ENCODE results near the gene ADGRG6.

Gene ADGRG6

DNA sequence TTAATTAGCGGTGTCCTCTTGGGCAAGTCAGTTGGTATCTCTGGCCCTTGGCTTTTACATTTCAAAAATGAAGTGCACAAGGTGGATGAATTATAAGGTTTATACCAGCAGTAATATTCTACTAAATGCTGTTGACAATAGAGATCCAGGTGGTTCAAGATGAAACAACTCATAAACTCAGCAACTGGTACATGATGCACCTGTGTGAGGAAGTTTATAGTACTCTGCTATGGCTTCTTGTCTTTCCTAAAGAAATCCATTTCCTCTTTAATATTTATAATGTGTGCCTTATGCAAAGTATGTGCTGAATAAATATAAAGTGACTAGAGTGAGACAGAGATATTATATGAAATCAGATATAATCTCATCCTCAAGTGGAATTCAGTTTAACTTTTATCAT, 48.5 kb downstream of the ADGRG6 start:
- no peak for DNase-seq

GRCh38 chr6:142353690-142354089, 51.9 kb downstream of the ADGRG6 start:
- DNase-seq: no peak

DNA sequence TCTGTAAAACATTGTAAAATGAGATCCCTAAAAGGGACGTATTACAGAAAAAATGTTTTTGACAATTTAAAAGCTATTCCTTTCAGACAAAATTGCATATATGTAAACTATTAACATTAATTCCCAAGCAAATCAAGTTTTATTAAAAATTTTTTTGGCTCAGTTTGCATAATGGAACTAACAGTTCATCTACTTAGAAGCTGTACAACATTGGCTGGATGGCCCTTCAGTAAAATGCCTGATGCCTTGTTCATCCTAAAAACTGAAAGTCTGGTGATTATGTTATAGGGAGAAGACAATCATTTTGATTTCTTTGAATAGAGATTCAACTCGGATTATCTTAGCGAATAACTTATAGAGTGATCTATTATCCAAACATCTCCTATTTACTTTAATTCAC, 52.8 kb downstream of the ADGRG6 start:
- no peak for DNase-seq

DNA sequence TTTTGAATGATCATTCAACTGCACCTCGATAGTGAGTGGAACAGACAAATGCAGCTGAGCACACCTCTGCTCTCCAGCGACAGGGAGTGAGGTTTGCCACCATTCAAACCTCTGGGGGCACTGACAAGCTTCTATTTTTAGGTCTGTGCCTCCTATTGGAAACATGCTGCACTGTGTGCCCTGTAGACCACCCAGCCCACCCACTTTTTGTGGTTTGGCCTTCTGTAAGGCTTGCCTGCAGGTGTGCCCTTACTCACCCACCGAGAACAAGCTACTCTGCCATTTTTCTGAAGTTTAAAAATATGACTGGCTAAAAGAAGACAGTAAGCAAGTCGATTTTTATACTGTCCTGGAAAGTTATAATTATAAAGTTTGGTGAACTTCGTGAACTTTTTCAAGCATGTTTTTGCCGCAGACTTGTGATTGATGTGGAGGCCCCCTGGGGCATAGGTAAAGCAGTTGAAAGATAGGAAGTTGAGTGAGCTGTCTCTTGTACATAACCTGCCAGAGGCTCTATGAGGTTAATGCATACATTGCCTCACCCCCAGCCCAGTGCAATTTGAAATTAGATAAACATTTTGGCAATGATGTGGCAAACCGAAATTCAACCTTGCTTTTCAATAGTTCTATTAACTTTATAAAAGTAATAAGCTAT, 53.8 kb downstream of the ADGRG6 start:
- DNase-seq: no peak

- no peak for DNase-seq
Measured at GRCh38 chr6:142356201-142356883, 54.5 kb downstream of the ADGRG6 start.

DNA sequence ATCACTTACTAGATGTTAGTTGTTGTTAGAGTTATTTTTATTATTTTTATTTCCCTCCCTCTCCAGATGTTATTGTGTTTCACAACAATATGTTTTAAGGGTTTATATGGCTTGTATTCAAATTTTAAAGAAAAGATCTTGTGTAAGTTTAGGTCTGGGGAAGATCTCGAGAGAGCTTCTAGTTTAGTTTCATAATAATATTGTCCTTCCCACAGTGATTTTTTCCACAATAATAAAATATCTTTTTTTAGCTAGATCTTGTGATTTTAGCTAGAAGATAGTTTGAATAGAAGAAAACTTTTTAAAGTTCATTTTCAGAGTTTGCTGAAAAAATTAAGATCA, 55.0 kb downstream of the ADGRG6 start:
- no peak for DNase-seq

DNA sequence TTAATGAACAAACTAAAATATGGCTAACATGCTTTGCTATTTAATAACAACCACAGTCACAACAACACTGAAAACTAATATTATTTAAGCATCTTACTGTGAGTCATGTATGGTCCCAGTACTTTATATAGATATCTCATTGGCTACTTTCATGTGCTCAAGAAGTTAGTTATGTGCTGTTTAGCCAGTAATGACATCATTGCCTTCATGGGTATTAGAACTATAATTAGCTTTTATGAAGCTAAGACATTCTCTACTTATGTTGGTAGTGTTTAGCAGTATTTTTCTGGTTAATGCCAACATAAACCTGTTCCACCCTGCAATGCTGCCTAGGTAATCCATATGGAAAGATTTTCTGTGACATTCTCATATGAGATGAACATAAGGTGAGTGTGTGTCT, 56.1 kb downstream of the ADGRG6 start:
- DNase-seq: no peak

DNA sequence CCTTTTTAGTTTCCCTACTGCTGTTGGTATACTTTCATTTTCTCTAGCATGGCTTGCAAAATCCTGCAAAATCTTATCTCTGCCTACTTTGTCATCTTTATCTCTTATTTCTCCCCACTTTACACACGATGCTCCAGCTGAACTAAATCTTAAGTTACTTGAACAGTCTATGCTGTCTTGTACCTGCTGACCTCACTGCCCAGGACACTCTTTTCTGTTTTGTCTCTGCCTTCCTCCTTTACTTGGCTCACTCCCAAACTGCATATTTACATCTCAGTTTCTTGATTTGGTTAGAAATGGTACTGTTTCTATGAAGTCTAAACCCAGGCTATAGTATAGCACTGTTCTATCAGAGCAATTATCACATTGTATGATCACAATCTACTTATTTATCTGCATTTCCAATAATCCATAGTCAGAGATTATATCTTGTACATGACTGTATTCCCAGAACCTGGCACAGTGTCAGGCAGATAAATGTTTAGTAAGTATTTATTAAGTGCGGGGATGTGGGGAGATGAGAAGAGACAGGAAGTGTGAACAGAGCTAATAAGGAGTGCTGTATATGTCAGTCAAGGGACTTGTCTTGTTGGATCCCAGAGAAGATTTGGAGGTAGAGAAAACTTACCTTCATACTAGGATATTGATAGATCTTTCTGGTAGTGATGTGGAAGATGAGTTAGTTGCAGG, 57.6 kb downstream of the ADGRG6 start:
- no peak for DNase-seq

GRCh38 chr6:142361345-142361744, 59.5 kb downstream of the ADGRG6 start:
- no peak for DNase-seq

- DNase-seq: no peak
Measured at GRCh38 chr6:142361779-142362750, 60.3 kb downstream of the ADGRG6 start.

DNA sequence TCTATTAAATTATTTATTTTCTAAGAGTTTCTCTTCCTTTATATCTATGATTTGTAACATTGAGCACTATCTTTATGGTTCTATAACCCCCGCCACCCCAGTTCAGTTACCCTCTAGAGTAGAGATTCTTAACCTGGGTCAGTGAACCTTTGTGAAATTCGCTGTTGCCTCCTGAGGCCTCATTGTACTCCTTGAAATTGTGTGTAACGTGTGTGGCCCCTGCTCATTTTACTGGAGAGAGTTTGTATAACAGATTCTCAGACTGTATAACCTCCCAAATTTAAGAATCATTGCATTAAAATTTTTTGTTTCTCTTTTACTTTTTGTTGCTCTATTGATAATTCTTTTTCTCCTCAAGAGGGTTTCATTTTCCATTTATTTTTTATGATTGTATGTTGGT, 65.3 kb downstream of the ADGRG6 start:
- no peak for DNase-seq

DNA sequence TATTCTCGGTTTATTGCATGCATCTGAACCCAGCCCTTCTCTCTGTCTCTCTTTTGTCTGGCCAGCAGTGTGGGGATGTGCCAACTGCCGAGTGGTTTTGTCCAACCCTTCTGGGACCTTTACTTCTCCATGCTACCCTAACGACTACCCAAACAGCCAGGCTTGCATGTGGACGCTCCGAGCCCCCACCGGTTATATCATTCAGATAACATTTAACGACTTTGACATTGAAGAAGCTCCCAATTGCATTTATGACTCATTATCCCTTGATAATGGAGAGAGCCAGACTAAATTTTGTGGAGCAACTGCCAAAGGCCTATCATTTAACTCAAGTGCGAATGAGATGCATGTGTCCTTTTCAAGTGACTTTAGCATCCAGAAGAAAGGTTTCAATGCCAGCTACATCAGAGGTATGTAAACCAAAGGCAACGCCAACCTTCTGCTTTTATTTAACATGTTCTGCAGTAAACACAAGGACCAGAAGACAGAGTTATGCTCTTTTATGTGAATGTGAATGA, 65.8 kb downstream of the ADGRG6 start:
- no peak for DNase-seq

GRCh38 chr6:142369266-142369665, 67.5 kb downstream of the ADGRG6 start:
- no peak for DNase-seq

DNA sequence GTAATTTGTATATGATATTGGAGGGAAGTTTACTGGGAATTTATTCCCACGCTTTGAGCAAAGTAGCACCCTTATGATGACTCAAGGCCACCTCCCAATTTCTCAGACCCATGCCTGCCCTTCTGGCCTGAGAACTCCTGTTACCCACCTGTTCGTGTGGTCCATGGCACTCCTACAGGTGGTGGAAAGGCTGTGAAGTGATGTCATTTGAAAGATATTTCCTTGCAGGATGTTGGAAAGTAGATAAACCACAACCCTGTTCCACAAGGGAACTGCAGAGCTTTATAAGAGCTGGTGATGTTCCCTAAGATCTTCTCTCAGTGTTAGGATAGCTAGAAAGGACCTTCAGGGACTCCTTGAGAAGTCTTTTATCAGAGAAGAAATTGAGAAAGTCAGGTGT, 70.5 kb downstream of the ADGRG6 start:
- no peak for DNase-seq

DNA sequence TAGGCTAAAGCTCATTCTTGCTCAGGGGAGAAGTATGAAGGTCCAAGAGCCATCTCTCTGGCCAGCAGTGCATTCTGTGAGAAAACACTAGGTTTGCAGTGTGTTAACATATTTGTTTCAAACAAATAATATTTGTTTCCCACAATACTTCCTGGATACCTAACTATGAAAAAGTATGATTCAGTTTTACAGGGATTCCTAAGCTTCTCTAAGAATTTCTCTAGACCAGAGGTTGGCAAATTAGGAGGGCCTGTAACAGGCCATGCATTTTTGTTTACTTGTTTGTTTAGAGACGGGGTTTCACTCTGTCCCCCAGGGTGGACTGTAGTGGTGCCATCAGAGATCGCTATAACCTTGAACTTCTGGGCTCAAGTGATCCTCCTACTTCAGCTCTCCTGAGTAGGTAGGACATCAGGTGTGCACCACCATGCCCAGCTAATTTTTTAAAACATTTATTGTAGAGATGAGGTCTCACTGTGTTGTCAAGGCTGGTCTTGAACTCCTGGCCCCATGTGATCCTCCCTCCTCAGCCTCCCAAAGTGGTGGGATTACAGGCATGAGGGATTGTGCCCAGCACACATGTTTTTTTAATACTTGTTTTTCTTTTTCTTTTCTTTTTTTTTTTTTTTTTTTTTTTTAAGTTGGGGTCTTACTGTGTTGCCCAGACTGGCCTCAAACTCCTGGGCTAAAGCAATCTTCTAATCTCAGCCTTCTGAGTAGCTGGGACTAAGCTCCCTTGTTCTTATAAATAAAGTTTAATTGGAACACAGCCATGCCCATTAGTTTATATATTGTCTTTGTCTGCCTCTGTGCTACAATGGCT, 71.7 kb downstream of the ADGRG6 start:
- DNase-seq: no peak

DNA sequence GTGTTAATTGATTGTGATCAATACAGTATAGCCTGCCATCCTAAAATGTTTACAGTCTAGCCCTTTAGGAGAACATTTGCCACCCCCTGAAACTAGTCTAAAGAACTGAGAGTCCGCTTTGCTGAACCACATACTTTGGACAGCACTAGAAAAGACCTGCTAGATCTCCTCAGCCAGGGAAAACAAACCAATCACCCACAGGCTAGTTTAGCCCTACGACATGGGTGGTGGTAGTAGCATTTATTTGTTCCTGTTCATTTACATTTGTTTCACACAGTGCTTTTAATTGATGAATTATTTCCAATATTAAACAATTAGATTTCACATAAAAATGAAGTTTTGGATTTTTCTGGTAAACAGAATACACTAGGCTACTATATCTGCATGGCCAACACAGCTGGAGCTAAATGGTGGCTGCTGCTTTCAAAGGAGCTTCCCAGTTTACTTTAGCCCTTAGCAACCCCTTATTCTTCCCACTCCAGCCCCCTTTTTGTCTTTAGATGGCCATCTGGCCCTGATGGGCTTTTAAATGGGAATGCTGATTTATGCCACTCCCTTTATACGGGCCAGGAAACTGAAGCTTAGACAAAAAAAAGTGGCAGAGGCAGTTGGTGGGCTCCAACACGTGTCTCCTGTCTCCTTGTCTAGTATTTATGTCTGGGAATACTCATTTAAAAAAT, 72.4 kb downstream of the ADGRG6 start:
- DNase-seq: no peak

DNA sequence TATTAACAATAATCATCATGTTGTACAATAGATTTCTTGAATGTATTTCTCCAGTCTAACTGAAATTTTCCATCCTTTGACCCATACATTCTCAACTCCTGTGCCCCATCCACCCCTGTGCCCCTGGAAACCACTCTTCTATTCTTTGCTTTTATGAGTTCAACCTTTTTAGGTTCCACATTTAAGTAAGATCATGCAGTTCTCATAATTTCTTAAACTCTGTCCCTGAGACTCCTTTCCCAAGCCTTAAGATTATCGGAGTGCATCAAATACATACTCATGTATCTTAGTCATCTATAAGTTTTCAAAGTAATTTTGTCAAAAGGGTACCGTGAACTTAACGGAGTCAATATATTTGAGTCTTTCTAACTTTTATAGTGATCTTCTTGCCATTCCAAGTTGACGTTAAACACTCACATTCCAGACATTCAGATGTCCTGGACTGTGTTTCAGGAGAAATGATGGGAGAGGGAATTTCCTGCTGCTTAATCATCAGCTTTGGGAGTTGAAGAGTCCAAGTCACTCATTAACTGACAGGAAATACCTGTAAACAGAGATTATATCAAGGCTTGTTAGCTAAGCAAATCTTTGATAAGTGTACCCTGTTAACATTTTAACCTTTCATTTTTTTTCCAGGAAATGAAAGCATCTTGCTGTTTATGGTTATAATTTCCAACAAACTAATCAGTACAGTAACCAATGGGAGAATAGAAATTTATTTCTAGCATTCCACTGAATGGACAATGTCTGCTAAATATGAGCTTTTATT, 73.3 kb downstream of the ADGRG6 start:
- DNase-seq: no peak

GRCh38 chr6:142376115-142376514, 74.3 kb downstream of the ADGRG6 start:
- DNase-seq: no peak

DNA sequence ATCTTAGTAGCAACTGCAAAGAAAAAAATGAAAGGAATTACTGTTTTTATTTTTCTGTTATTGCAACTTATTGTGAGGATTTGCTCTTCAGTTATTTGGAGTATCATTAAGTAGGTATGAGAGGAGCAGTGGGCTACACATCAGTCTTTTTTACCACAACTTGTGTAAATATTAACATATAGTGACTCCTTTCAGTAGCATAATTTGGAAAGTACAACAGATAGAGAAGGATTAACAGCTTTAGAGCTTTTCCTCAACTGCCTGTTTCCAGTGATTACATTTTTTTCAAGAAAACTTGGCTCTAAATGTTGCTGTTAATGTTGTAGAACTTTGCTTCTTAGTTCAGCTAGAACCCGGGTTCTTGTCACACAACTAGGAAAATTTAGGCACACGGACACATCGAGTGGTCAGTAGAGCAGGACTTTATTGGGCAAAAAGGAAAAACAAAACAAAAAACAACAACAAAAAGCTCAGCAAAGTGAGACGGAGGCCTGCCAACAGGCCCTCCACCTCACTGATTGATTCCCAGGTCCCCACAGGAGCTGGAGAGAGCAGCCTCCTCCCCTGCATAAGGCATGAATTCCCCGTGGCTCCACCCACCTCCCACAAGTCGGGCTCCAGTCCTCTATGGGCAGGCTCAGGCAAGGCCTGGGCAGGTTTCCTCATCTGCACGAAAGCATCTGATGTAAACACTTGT, 75.1 kb downstream of the ADGRG6 start:
- no peak for DNase-seq

DNA sequence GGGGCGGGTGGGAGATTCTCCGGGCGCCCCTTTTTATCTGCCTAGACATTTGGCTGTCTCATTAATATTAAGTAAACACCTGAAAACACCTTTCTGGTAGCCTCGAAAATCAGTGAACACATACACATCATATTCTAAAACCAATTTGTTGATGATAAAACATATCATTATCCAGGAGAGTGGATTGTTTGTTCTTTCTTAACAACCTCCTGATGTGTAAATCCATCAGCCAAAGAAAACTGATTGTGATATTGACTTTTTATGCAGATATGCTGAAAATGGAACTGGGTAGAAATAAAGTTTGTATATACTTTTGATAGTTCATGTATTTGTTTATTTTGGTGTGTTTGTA, 75.7 kb downstream of the ADGRG6 start:
- DNase-seq: no peak

All from NCI-H1694 treated with DMSO at 0.1 percent for 48 hours (cell line).